HT-29 (cell line): ENCODE results near the gene ERP44. TPM values are rescaled to one million over a fixed set of nuclear protein-coding genes. Genes with fewer than 3 reads are reported as not detected.
"Not testable (repeated sequence)": the region's sequence is repeated elsewhere in the genome, so short reads cannot be mapped to it uniquely, and the experiment has no call there.

Experiments
- DNase-seq: peaks from one replicate; pipeline ENCODE4 v3.0.0-alpha.2; 2015; ENCODE audit warnings: low spot score
- total RNA-seq: library from RNA; depleted of rRNA; stranded (reverse); fragments of >200 nt; shearing (Covaris generic); gene quantifications from 2 replicates; pipeline ENCODE4 v1.2.3, GENCODE V29; 2014

Gene ERP44
- total RNA-seq, 1 experiment from 2014 or later, result 6.6 TPM

GRCh38 chr9:100067990-100068389 is 30.8 kb downstream of the ERP44 start:
- DNase-seq, result not testable (repeated sequence)

DNA sequence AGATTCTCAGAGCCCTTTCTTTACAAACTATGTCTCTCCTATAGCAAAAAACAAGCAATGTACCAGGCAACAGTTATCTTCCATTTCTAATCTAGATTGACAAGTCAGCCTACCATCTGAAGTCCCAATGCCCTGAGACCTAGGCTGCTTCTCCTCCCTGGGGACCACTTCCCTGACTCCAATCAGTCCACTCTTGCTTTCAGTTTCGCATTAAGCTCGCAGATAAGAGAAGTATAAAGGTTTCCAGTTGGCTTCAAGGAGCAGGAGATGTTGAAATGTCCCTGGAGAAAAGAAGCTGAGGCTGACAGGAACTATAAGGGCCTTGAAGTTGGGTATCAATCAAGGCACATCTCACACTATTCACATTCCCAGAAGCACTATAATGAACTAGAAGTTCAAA is 32.3 kb downstream of the ERP44 start:
- DNase-seq, result no peak

DNA sequence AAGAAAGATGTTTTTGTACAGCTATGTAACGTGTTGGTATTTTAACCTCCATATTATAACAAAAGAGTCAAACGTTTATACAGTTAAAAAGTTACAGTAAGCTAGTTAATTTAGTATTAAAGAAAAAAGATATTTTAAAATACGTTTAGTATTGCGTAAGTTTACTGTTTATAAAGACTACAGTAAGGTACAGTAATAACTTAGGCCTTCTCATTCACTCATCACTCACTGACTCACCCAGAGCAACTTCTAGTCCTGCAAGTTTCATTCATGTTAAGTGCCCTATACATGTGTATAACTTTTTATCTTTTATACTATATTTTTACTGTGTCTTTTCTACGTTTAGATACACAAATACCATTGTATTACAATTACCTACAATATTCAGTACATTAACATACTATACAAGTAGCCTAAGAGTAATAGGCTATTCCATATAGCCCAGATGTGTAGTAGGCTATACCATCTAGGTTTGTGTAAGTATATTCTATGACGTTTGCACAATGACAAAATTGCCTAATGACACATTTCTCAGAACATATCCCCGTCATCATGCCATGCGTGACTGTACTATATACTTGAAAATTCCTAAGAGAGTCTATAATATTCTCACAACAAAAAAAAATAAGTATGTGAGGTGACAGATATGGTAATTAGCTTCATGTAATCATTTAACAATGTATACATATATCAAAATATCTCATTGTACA is 33.8 kb downstream of the ERP44 start:
- no peak for DNase-seq

- peak; percentile 21 for DNase-seq
Measured at GRCh38 chr9:100063185-100063584, 35.6 kb downstream of the ERP44 start.

GRCh38 chr9:100062683-100063082 is 36.1 kb downstream of the ERP44 start:
- DNase-seq, result not testable (repeated sequence)

GRCh38 chr9:100058699-100059579 is 39.9 kb downstream of the ERP44 start:
- no peak for DNase-seq

DNA sequence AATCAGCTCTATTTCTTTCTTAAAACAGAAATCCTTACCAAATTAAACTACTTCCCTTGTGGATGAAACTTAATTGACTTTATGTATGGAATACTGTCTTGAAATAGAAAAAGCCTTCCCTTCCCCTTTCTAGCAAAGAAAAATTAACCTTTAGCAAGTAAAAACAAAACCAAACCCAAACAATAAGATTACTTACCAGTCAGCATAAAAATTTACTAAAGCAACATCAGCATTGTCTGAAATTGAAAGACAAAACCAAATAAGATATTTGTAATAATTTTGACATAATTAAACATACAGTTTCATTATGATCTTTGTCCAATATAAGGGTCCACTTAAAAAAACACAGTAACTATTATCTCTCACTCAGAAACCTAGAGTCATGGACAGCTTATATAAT is 41.2 kb downstream of the ERP44 start:
- no peak for DNase-seq

DNA sequence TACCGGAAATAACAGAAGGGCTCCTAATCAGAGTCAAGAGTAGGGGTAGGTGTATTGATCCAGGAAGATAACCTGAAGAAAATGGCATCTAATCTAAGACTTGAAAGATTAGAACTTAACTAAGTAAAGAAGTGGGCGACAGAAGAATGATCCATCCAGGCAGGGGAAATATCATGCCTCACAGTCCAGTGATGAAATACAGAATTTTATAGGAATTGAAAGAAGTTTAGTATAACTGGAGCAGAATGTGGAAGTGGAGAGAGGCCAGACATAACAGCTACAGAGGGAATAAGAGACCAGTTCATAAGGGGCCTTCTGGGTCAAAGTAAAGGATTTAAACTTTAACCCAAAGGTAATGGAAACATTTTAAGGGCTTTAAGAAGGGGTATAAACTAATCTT is 42.2 kb downstream of the ERP44 start:
- DNase-seq, result no peak

DNA sequence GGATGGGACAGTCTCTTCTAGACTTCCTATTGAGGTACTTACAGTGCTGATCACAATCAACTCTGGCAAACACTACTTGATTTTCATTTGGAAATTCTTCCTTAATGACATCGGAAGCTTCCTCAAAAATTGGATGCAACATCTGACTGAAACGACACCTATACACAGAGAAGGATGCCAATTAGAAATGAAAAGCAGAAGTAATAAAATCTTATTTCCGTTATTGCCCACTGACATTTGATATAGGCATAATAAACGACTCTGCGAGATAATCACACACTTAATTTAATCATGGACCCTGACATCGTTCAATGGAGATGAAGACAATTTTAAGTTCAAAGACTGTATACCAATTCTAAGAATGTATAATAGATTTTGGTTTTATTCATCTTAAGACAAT is 46.4 kb downstream of the ERP44 start:
- no peak for DNase-seq

DNA sequence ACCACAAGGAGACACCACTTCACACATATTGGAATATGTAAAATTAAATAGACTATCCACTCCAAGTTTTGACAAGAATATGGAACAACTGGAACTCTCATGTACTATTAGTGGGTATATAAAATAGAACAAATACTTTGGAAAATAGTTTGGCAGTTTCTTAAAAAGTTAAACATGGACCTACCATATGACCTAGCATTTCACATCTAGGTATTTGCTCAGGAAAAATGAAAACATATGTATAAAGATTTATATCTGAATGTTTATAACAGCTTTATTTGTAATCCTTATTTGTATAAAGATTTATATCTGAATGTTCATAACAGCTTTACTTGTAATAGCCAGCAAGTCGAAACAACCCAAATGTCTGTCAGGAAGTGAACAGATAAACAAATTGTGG is 49.2 kb downstream of the ERP44 start:
- DNase-seq, result no peak

- DNase-seq, result no peak
Measured at GRCh38 chr9:100038472-100038871, 60.3 kb downstream of the ERP44 start.

DNA sequence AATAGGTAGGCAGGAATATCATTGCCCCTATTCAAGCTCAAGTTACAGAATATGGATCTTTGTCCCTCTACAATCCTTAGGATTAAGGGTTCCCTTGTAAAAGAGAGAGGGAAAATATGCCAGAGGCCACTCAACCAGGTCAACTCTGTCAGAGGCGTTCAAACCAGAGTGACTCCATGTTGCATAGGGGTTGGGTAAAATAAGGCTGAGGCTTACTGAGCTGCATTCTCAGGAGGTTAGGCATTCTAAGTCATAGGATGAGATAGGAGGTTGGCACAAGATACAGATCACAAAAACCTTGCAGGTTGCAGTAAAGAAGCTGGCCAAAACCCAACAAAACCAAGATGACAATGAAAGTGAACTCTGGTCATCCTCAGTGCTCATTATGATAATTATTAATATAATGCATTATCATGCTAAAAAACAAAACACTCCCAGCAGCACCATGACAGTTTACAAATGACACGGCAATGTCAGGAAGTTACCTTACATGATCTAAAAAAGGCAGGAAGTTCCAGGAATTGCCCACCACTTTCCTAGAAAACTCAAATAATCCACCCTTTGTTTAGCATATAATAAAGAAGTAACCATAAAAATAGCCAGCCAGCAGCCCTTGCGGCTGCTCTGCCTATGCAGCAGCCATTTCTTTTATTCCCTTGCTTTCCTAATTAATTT is 64.8 kb downstream of the ERP44 start:
- DNase-seq, result no peak

- no peak for DNase-seq
Measured at GRCh38 chr9:100030548-100030947, 68.3 kb downstream of the ERP44 start.

- no peak for DNase-seq
Measured at GRCh38 chr9:100029251-100029650, 69.5 kb downstream of the ERP44 start.

DNA sequence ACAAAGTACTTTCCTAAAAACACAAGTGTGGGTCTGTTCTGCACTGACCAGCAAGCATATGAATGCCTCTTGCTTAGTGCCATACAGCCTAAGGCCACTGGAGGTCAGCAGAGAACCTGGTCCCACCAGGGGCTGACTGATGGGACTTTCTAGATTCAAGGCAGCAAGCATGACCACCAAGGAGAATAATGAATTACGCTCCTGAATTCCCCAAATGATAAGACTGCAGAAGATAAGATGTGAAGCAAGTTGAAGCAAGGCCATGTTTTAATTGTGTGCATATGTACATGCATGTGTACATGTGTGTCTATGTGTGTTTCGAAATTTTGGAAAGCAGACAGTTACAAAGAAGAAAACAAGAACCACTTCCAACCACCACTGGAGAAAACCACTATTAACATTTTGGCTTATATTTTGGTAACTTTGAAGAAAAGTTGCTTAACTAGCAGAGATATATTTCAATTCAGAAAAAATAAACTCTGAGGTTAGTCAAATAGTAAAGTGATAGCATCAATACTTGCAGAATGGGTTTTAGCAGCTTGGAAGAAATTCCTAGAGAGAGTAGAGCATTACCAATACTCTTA is 70.5 kb downstream of the ERP44 start:
- peak; percentile 81 for DNase-seq

GRCh38 chr9:100027543-100027942 is 71.3 kb downstream of the ERP44 start:
- no peak for DNase-seq

DNA sequence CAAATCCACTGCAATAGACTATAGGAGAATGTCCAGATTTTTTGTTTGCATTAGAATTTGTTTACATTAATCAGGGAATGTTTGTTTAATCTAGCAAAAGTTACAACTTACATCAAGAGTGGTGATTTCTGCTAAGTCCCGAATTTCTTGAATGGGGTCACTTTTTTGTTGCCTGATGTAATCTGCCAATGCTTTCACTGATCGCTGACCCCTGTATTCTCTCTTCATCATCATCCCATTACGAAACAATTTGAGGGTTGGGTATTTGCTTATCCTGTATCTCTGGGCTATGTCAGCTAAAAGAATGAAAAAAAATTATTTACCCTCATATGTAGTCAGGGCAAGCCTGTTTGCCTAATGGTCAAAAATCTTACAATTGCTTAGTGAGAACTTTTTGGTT is 76.9 kb downstream of the ERP44 start:
- DNase-seq, result no peak

GRCh38 chr9:100020121-100020795 is 78.5 kb downstream of the ERP44 start:
- no peak for DNase-seq

DNA sequence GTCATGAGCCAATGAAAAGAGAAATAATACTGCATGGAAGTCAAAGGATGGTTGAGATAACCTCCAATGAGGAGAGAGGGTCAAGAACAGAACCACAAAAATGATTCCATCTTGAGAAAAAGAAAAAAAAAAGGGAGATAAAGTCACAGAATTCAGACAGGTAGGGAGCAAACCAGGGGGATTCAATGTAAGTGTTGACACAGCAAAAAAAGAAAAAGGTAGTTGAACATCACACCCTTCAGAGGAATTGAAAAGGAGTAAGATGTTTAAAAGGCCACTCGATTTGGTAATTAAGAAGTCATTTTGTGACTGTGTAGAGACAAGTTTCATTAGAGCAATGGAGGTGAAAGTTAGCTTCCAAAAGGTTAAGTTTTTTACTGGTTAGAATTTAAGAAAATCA is 79.3 kb downstream of the ERP44 start:
- DNase-seq, result no peak

GRCh38 chr9:100014846-100015245 is 84.0 kb downstream of the ERP44 start:
- DNase-seq, result no peak

DNA sequence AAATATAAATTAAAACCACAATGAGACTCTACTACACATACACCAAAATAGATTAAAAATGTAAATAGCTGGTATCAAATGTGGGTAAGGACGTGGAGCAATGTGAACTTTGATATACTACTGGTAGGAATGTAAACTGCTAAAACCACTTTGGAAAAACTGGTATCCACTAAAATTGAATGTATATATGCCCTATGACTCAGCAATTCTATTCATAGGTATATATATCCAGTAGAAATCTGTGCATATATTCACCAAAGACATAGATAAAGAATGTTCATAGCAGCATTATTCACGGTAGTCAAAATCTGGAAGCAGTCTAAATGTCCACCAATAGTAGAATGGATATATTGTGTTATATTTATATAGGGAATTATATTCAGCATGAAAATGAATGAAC is 85.2 kb downstream of the ERP44 start:
- no peak for DNase-seq
